Stomach (tissue), 4 donors: ENCODE measurements around the gene CFP.

Experiments
- EP300 ChIP-seq: sonication (generic); formaldehyde crosslinking; IDR thresholded peaks from one replicate; pipeline ENCODE4 v1.6.1; 2017; ENCODE audit warnings: antibody characterized with exemption
- POLR2A ChIP-seq, 4 donors: fragments of 450-650 bp; IDR thresholded peaks; one replicate each; pipeline ENCODE4 v1.6.1; 2016; ENCODE audit warnings: antibody characterized with exemption in 4 of 4, control low read depth in 2 of 4, mild to moderate bottlenecking in 1 of 4, moderate library complexity in 1 of 4
- POLR2AphosphoS5 ChIP-seq, 3 donors: sonication (generic); formaldehyde crosslinking; IDR thresholded peaks; one replicate each; pipeline ENCODE4 v1.6.1; 2016; ENCODE audit warnings: antibody characterized with exemption in 3 of 3
- TF ChIP-seq, protein P1 (sequence below), 7 experiments: fragments of 450-650 bp in 4 of 7; fragments of 200-600 bp in 3 of 7; sonication (generic) in 3 of 7; IDR thresholded peaks; one replicate each; pipeline ENCODE4 v1.5.1; 2016 to 2019; ENCODE audit warnings: antibody characterized with exemption in 7 of 7, control low read depth in 2 of 7, mild to moderate bottlenecking in 1 of 7

- TF ChIP-seq, protein P1, sequence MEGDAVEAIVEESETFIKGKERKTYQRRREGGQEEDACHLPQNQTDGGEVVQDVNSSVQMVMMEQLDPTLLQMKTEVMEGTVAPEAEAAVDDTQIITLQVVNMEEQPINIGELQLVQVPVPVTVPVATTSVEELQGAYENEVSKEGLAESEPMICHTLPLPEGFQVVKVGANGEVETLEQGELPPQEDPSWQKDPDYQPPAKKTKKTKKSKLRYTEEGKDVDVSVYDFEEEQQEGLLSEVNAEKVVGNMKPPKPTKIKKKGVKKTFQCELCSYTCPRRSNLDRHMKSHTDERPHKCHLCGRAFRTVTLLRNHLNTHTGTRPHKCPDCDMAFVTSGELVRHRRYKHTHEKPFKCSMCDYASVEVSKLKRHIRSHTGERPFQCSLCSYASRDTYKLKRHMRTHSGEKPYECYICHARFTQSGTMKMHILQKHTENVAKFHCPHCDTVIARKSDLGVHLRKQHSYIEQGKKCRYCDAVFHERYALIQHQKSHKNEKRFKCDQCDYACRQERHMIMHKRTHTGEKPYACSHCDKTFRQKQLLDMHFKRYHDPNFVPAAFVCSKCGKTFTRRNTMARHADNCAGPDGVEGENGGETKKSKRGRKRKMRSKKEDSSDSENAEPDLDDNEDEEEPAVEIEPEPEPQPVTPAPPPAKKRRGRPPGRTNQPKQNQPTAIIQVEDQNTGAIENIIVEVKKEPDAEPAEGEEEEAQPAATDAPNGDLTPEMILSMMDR (IDR thresholded peaks at IDR 0.05) = no peak
- TF ChIP-seq POLR2AphosphoS5 (IDR thresholded peaks at IDR 0.05) (no peak), EP300 (no peak), POLR2A (IDR thresholded peaks at IDR 0.05) (no peak)
Observed at GRCh38 chrX:47590984-47591383, 38.7 kb downstream of the CFP start.
